Skin epidermis (tissue), 12 donors: Measurements from ENCODE around the gene KCNQ5.

Source experiments
- H3K27ac ChIP-seq, 21 experiments: fragments of 200-600 bp; sonication (generic) in 11 of 21; one replicate each; pipeline ENCODE4 v1.5.0; 2020; ENCODE audit warnings: mild to moderate bottlenecking in 3 of 21, inconsistent platforms in 2 of 21, moderate library complexity in 2 of 21
- H3K4me3 ChIP-seq, 7 experiments: fragments of 200-600 bp; sonication (generic) in 2 of 7; one replicate each; pipeline ENCODE4 v1.5.0; 2020; ENCODE audit warnings: inconsistent platforms in 2 of 7, mild to moderate bottlenecking in 2 of 7, moderate library complexity in 1 of 7

Gene KCNQ5

GRCh38 chr6:72936766-72937559 is 315.1 kb downstream of the KCNQ5 start:
- H3K27ac ChIP-seq = no peak overlapping the region
- H3K4me3 ChIP-seq = no peak overlapping the region

- no peak overlapping the region for H3K27ac ChIP-seq
- H3K4me3 ChIP-seq = no peak overlapping the region
Observed at GRCh38 chr6:72938104-72938503, 316.2 kb downstream of the KCNQ5 start.

GRCh38 chr6:72939004-72939403 is 317.1 kb downstream of the KCNQ5 start:
- Histone ChIP-seq H3K27ac (no peak overlapping the region), H3K4me3 (no peak overlapping the region)

GRCh38 chr6:72940265-72940664 is 318.4 kb downstream of the KCNQ5 start:
- Histone ChIP-seq H3K4me3 (no peak overlapping the region), H3K27ac (no peak overlapping the region)

- H3K4me3 ChIP-seq = no peak overlapping the region
Observed at GRCh38 chr6:72941263-72941662, 319.4 kb downstream of the KCNQ5 start.

GRCh38 chr6:72941751-72942150 is 319.9 kb downstream of the KCNQ5 start:
- no peak overlapping the region for H3K27ac ChIP-seq

More at GRCh38 chr6:72941263-72941662, 319.4 kb downstream of the KCNQ5 start:
- H3K27ac ChIP-seq = no peak overlapping the region

GRCh38 chr6:72943699-72944098 is 321.8 kb downstream of the KCNQ5 start:
- Histone ChIP-seq H3K4me3 (no peak overlapping the region), H3K27ac (no peak overlapping the region)

More at GRCh38 chr6:72941751-72942150, 319.9 kb downstream of the KCNQ5 start:
- no peak overlapping the region for H3K4me3 ChIP-seq

- no peak overlapping the region for H3K27ac ChIP-seq
- H3K4me3 ChIP-seq = no peak overlapping the region
Observed at GRCh38 chr6:72944660-72945059, 322.8 kb downstream of the KCNQ5 start.

- Histone ChIP-seq H3K4me3 (no peak overlapping the region), H3K27ac (no peak overlapping the region)
Observed at GRCh38 chr6:72946774-72947173, 324.9 kb downstream of the KCNQ5 start.

GRCh38 chr6:72947534-72947933 is 325.7 kb downstream of the KCNQ5 start:
- no peak overlapping the region for H3K4me3 ChIP-seq
- no peak overlapping the region for H3K27ac ChIP-seq

- Histone ChIP-seq H3K4me3 (no peak overlapping the region), H3K27ac (no peak overlapping the region)
Observed at GRCh38 chr6:72948153-72948552, 326.3 kb downstream of the KCNQ5 start.

GRCh38 chr6:72950114-72950860 is 328.4 kb downstream of the KCNQ5 start:
- no peak overlapping the region for H3K27ac ChIP-seq

GRCh38 chr6:72952808-72953630 is 331.2 kb downstream of the KCNQ5 start:
- Histone ChIP-seq H3K4me3 (no peak overlapping the region), H3K27ac (no peak overlapping the region)

More at GRCh38 chr6:72950114-72950860, 328.4 kb downstream of the KCNQ5 start:
- H3K4me3 ChIP-seq = no peak overlapping the region

- H3K27ac ChIP-seq = no peak overlapping the region
- no peak overlapping the region for H3K4me3 ChIP-seq
Observed at GRCh38 chr6:72953971-72954381, 332.1 kb downstream of the KCNQ5 start.

- H3K27ac ChIP-seq = no peak overlapping the region
- H3K4me3 ChIP-seq = no peak overlapping the region
Observed at GRCh38 chr6:72954716-72955115, 332.9 kb downstream of the KCNQ5 start.

GRCh38 chr6:72955666-72956065 is 333.8 kb downstream of the KCNQ5 start:
- H3K27ac ChIP-seq = no peak overlapping the region
- H3K4me3 ChIP-seq = no peak overlapping the region

GRCh38 chr6:72956272-72956671 is 334.4 kb downstream of the KCNQ5 start:
- no peak overlapping the region for H3K27ac ChIP-seq

GRCh38 chr6:72959821-72960220 is 338.0 kb downstream of the KCNQ5 start:
- H3K4me3 ChIP-seq = no peak overlapping the region
- H3K27ac ChIP-seq = no peak overlapping the region

More at GRCh38 chr6:72956272-72956671, 334.4 kb downstream of the KCNQ5 start:
- H3K4me3 ChIP-seq = no peak overlapping the region

GRCh38 chr6:72963946-72964345 is 342.1 kb downstream of the KCNQ5 start:
- Histone ChIP-seq H3K27ac (no peak overlapping the region), H3K4me3 (no peak overlapping the region)

- no peak overlapping the region for H3K27ac ChIP-seq
- no peak overlapping the region for H3K4me3 ChIP-seq
Observed at GRCh38 chr6:72966628-72967280, 344.9 kb downstream of the KCNQ5 start.
